ENCODE data around the gene ERCC5.

Gene ERCC5

GRCh38 chr13:102869948-102870676 is 24.3 kb downstream of the ERCC5 start:
- no peak overlapping the region for H3K9ac ChIP-seq (ENCODE audit: low read depth, low read length)

GRCh38 chr13:102870677-102871415 is 25.0 kb downstream of the ERCC5 start:
- Histone ChIP-seq H3K27me3 (ENCODE audit: control insufficient read depth, insufficient read depth, low read length) (no peaks in the 10 kb centered on the region), H3K36me3 (ENCODE audit: control insufficient read depth, insufficient read depth, low read length) (peaks cover 50% of the 10 kb centered on the region), H3K27ac (ENCODE audit: low read depth, low read length) (no peak overlapping the region), H3K4me1 (ENCODE audit: control insufficient read depth, insufficient read depth, low read length) (no peaks in the 10 kb centered on the region), H3K9ac (ENCODE audit: low read depth, low read length) (no peak overlapping the region), H3K4me3 (ENCODE audit: low read depth, low read length) (no peak overlapping the region), H3K9me3 (ENCODE audit: control insufficient read depth, insufficient read depth, low read length) (no peaks in the 10 kb centered on the region)

More at GRCh38 chr13:102869948-102870676, 24.3 kb downstream of the ERCC5 start:
- no peaks in the 10 kb centered on the region for H3K27me3 ChIP-seq (ENCODE audit: control insufficient read depth, insufficient read depth, low read length)
- H3K27ac ChIP-seq (ENCODE audit: low read depth, low read length) = no peak overlapping the region
- H3K4me3 ChIP-seq (ENCODE audit: low read depth, low read length) = no peak overlapping the region
- no peaks in the 10 kb centered on the region for H3K4me1 ChIP-seq (ENCODE audit: control insufficient read depth, insufficient read depth, low read length)
- peaks cover 56% of the 10 kb centered on the region for H3K36me3 ChIP-seq (ENCODE audit: control insufficient read depth, insufficient read depth, low read length)
- H3K9me3 ChIP-seq (ENCODE audit: control insufficient read depth, insufficient read depth, low read length) = no peaks in the 10 kb centered on the region

GRCh38 chr13:102872131-102872530 is 26.3 kb downstream of the ERCC5 start:
- Histone ChIP-seq H3K4me3 (ENCODE audit: low read depth, low read length) (no peak overlapping the region), H3K27me3 (ENCODE audit: control insufficient read depth, insufficient read depth, low read length) (no peaks in the 10 kb centered on the region), H3K9me3 (ENCODE audit: control insufficient read depth, insufficient read depth, low read length) (no peaks in the 10 kb centered on the region), H3K4me1 (ENCODE audit: control insufficient read depth, insufficient read depth, low read length) (peaks cover 9% of the 10 kb centered on the region; the same call in 1 of the 2 replicates), H3K27ac (ENCODE audit: low read depth, low read length) (no peak overlapping the region), H3K36me3 (ENCODE audit: control insufficient read depth, insufficient read depth, low read length) (peaks cover 39% of the 10 kb centered on the region), H3K9ac (ENCODE audit: low read depth, low read length) (no peak overlapping the region)

GRCh38 chr13:102872531-102872930 is 26.7 kb downstream of the ERCC5 start:
- H3K4me1 ChIP-seq (ENCODE audit: control insufficient read depth, insufficient read depth, low read length) = peaks cover 9% of the 10 kb centered on the region; the same call in 1 of the 2 replicates
- H3K9ac ChIP-seq (ENCODE audit: low read depth, low read length) = no peak overlapping the region
- H3K27ac ChIP-seq (ENCODE audit: low read depth, low read length) = no peak overlapping the region
- no peak overlapping the region for H3K4me3 ChIP-seq (ENCODE audit: low read depth, low read length)
- H3K9me3 ChIP-seq (ENCODE audit: control insufficient read depth, insufficient read depth, low read length) = no peaks in the 10 kb centered on the region
- no peaks in the 10 kb centered on the region for H3K27me3 ChIP-seq (ENCODE audit: control insufficient read depth, insufficient read depth, low read length)
- peaks cover 36% of the 10 kb centered on the region for H3K36me3 ChIP-seq (ENCODE audit: control insufficient read depth, insufficient read depth, low read length)

GRCh38 chr13:102873653-102874052 is 27.8 kb downstream of the ERCC5 start:
- Histone ChIP-seq H3K36me3 (ENCODE audit: control insufficient read depth, insufficient read depth, low read length) (peaks cover 28% of the 10 kb centered on the region), H3K9me3 (ENCODE audit: control insufficient read depth, insufficient read depth, low read length) (no peaks in the 10 kb centered on the region), H3K27me3 (ENCODE audit: control insufficient read depth, insufficient read depth, low read length) (no peaks in the 10 kb centered on the region), H3K4me1 (ENCODE audit: control insufficient read depth, insufficient read depth, low read length) (peaks cover 9% of the 10 kb centered on the region; the same call in 1 of the 2 replicates), H3K4me3 (ENCODE audit: low read depth, low read length) (no peak overlapping the region), H3K27ac (ENCODE audit: low read depth, low read length) (no peak overlapping the region), H3K9ac (ENCODE audit: low read depth, low read length) (no peak overlapping the region)

GRCh38 chr13:102875256-102875655 is 29.4 kb downstream of the ERCC5 start:
- peaks cover 28% of the 10 kb centered on the region for H3K36me3 ChIP-seq (ENCODE audit: control insufficient read depth, insufficient read depth, low read length)
- H3K9me3 ChIP-seq (ENCODE audit: control insufficient read depth, insufficient read depth, low read length) = no peaks in the 10 kb centered on the region
- peaks cover 9% of the 10 kb centered on the region; the same call in 1 of the 2 replicates for H3K4me1 ChIP-seq (ENCODE audit: control insufficient read depth, insufficient read depth, low read length)
- no peaks in the 10 kb centered on the region for H3K27me3 ChIP-seq (ENCODE audit: control insufficient read depth, insufficient read depth, low read length)
- H3K27ac ChIP-seq (ENCODE audit: low read depth, low read length) = no peak overlapping the region
- H3K4me3 ChIP-seq (ENCODE audit: low read depth, low read length) = no peak overlapping the region
- H3K9ac ChIP-seq (ENCODE audit: low read depth, low read length) = no peak overlapping the region

GRCh38 chr13:102877303-102877702 is 31.5 kb downstream of the ERCC5 start:
- H3K4me1 ChIP-seq (ENCODE audit: control insufficient read depth, insufficient read depth, low read length) = peaks cover 9% of the 10 kb centered on the region; the same call in 1 of the 2 replicates
- peaks cover 20% of the 10 kb centered on the region for H3K36me3 ChIP-seq (ENCODE audit: control insufficient read depth, insufficient read depth, low read length)
- H3K27me3 ChIP-seq (ENCODE audit: control insufficient read depth, insufficient read depth, low read length) = no peaks in the 10 kb centered on the region
- H3K4me3 ChIP-seq (ENCODE audit: low read depth, low read length) = no peak overlapping the region
- H3K9me3 ChIP-seq (ENCODE audit: control insufficient read depth, insufficient read depth, low read length) = no peaks in the 10 kb centered on the region
- H3K27ac ChIP-seq (ENCODE audit: low read depth, low read length) = no peak overlapping the region
- H3K9ac ChIP-seq (ENCODE audit: low read depth, low read length) = no peak overlapping the region

- H3K27me3 ChIP-seq (ENCODE audit: control insufficient read depth, insufficient read depth, low read length) = no peaks in the 10 kb centered on the region
- H3K36me3 ChIP-seq (ENCODE audit: control insufficient read depth, insufficient read depth, low read length) = peaks cover 9% of the 10 kb centered on the region; the same call in 1 of the 2 replicates
- H3K9me3 ChIP-seq (ENCODE audit: control insufficient read depth, insufficient read depth, low read length) = no peaks in the 10 kb centered on the region
- H3K4me3 ChIP-seq (ENCODE audit: low read depth, low read length) = no peak overlapping the region
- H3K27ac ChIP-seq (ENCODE audit: low read depth, low read length) = no peak overlapping the region
- H3K9ac ChIP-seq (ENCODE audit: low read depth, low read length) = no peak overlapping the region
- peaks cover 9% of the 10 kb centered on the region; the same call in 1 of the 2 replicates for H3K4me1 ChIP-seq (ENCODE audit: control insufficient read depth, insufficient read depth, low read length)
These were observed 32.6 kb downstream of the ERCC5 start for GRCh38 chr13:102878481-102878880.

- no peak overlapping the region for H3K4me3 ChIP-seq (ENCODE audit: low read depth, low read length)
- peaks cover 9% of the 10 kb centered on the region; the same call in 1 of the 2 replicates for H3K4me1 ChIP-seq (ENCODE audit: control insufficient read depth, insufficient read depth, low read length)
- H3K9ac ChIP-seq (ENCODE audit: low read depth, low read length) = no peak overlapping the region
- no peaks in the 10 kb centered on the region for H3K36me3 ChIP-seq (ENCODE audit: control insufficient read depth, insufficient read depth, low read length)
- H3K9me3 ChIP-seq (ENCODE audit: control insufficient read depth, insufficient read depth, low read length) = no peaks in the 10 kb centered on the region
- H3K27me3 ChIP-seq (ENCODE audit: control insufficient read depth, insufficient read depth, low read length) = no peaks in the 10 kb centered on the region
- H3K27ac ChIP-seq (ENCODE audit: low read depth, low read length) = no peak overlapping the region
These were observed 34.1 kb downstream of the ERCC5 start for GRCh38 chr13:102879793-102880499.

GRCh38 chr13:102881819-102882686 is 36.2 kb downstream of the ERCC5 start:
- Histone ChIP-seq H3K36me3 (ENCODE audit: control insufficient read depth, insufficient read depth, low read length) (no peaks in the 10 kb centered on the region), H3K27me3 (ENCODE audit: control insufficient read depth, insufficient read depth, low read length) (no peaks in the 10 kb centered on the region), H3K27ac (ENCODE audit: low read depth, low read length) (no peak overlapping the region), H3K4me3 (ENCODE audit: low read depth, low read length) (no peak overlapping the region), H3K4me1 (ENCODE audit: control insufficient read depth, insufficient read depth, low read length) (no peaks in the 10 kb centered on the region; the same call in 1 of the 2 replicates), H3K9ac (ENCODE audit: low read depth, low read length) (no peak overlapping the region), H3K9me3 (ENCODE audit: control insufficient read depth, insufficient read depth, low read length) (no peaks in the 10 kb centered on the region)

All from HUES48 (cell line).